Muscle of leg (tissue), 11 donors: ENCODE results near the gene ST6GALNAC3. TPM values are rescaled to one million over a fixed set of nuclear protein-coding genes. Genes with fewer than 3 reads are reported as not detected.

ENCODE experiments used
- DNase-seq: peaks from one replicate; pipeline ENCODE4 v3.0.0; 2013
- H3K27ac ChIP-seq: one replicate; pipeline ENCODE4 v1.5.1; 2013; ENCODE audit warnings: mild to moderate bottlenecking, low read length, control low read depth
- H3K27me3 ChIP-seq: one replicate; pipeline ENCODE4 v1.6.1; 2013; ENCODE audit warnings: low read length; ENCODE audit not compliant: control insufficient read depth, insufficient read depth
- H3K36me3 ChIP-seq: one replicate; pipeline ENCODE4 v1.6.1; 2013; ENCODE audit warnings: low read length; ENCODE audit not compliant: control insufficient read depth, insufficient read depth
- H3K4me1 ChIP-seq: one replicate; pipeline ENCODE4 v1.6.1; 2013; ENCODE audit warnings: low read length; ENCODE audit not compliant: control insufficient read depth, insufficient read depth
- H3K4me3 ChIP-seq: one replicate; pipeline ENCODE4 v1.5.1; 2013; ENCODE audit warnings: low read length, control low read depth
- H3K9me3 ChIP-seq: replicated peaks from 2 replicates; pipeline ENCODE4 v1.6.1; 2013; ENCODE audit warnings: low read depth, low read length; ENCODE audit not compliant: control insufficient read depth
- WGBS: methylation state at CpG from one replicate; pipeline ENCODE4 v1.1.5; 2013; ENCODE audit warnings: missing lambda C conversion rate; ENCODE audit not compliant: insufficient coverage; 5-methylcytosine and 5-hydroxymethylcytosine counted together
- polyA plus RNA-seq, 8 donors: library from polyadenylated mRNA; unstranded; fragments of 120-200 nt; gene quantifications; one replicate each; pipeline versions ENCODE4 v1.2.1 to v1.2.3, GENCODE V29; 2013; ENCODE audit warnings: inconsistent platforms in 1 of 8, low replicate concordance in 1 of 8; ENCODE audit not compliant: insufficient read length in 8 of 8, insufficient read depth in 1 of 8
- total RNA-seq: library from RNA; stranded (reverse); fragments of 120-200 nt; gene quantifications from one replicate; pipeline ENCODE4 v1.2.4, GENCODE V29; 2013

The ST6GALNAC3 gene
- total and polyA plus RNA-seq, 9 donors = 3.6 to 9.0 (median 6.4) TPM

DNA sequence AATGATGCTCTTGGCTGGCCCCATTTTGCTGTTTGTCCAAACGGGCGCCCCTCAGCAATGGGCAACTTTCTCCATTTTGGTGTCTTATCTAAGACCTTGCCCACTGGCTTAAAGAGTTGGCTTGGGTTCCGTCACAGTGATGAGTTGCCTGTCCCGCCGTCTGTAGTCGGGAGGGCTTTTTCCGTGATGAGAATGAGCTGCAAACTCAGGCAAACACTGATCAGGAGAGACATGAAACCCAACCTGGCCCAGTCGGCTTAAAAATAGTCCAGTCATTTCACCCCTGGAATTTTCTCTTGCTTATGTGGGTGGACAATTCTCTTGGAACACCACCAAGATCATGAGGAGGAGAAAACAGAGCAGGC lies 79.3 kb downstream of the ST6GALNAC3 start:
- Histone ChIP-seq H3K9me3 (no peaks in the 10 kb centered on the region), H3K4me1 (peaks cover 5% of the 10 kb centered on the region), H3K27ac (no peak overlapping the region), H3K27me3 (no peaks in the 10 kb centered on the region), H3K36me3 (no peaks in the 10 kb centered on the region), H3K4me3 (no peak overlapping the region)
- DNase-seq = no peak
- 62% methylated on average over 8 of the region's 8 CpGs for WGBS

DNA sequence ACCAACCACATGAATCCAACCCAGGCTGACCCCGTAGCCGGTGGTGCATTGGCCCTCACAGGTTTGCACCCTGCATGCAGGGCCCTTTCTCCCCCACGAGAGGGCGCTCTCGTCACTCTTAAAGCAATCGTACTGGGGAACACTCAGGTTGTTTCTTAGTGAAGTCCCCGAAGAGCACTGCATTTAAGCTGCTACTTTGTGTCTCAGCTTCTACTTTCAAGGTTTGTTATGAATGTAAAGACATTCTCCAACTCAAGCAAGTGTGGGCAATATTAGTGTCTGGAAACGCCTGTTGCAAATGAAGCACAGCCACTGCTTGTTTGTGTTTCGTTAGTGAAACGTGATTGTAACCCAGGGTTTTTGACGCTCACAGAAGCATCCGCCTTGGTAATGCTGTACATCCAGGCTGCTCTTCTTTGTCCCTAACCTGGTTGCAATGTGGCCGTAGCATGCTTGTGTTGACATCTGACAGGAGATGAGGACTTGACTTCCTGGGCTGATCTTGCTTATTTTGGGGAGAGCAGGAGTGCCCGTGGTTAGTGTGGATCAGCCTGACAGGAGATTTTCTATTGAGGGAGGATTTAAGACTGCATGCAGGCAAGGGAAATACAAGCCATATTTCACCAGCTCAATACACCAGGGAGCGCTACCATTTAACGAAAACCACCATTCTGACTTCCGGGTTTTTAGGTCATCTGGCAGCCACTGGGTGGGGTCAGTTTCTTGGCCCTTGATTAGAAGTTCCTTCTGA lies 79.8 kb downstream of the ST6GALNAC3 start:
- DNase-seq = peak; percentile 86
- no peaks in the 10 kb centered on the region for H3K36me3 ChIP-seq
- no peaks in the 10 kb centered on the region for H3K9me3 ChIP-seq
- 13% methylated on average over 13 of the region's 17 CpGs for WGBS
- H3K4me1 ChIP-seq = peaks cover 5% of the 10 kb centered on the region
- no peaks in the 10 kb centered on the region for H3K27me3 ChIP-seq
- H3K27ac ChIP-seq = no peak overlapping the region
- H3K4me3 ChIP-seq = peak overlapping the region; percentile 33

GRCh38 chr1:76156987-76157386 lies 82.4 kb downstream of the ST6GALNAC3 start:
- Histone ChIP-seq H3K4me1 (peaks cover 7% of the 10 kb centered on the region), H3K4me3 (no peak overlapping the region), H3K36me3 (no peaks in the 10 kb centered on the region), H3K27me3 (no peaks in the 10 kb centered on the region), H3K27ac (no peak overlapping the region), H3K9me3 (no peaks in the 10 kb centered on the region)
- DNase-seq = no peak
- WGBS = 48% methylated on average over 2 of the region's 4 CpGs

DNA sequence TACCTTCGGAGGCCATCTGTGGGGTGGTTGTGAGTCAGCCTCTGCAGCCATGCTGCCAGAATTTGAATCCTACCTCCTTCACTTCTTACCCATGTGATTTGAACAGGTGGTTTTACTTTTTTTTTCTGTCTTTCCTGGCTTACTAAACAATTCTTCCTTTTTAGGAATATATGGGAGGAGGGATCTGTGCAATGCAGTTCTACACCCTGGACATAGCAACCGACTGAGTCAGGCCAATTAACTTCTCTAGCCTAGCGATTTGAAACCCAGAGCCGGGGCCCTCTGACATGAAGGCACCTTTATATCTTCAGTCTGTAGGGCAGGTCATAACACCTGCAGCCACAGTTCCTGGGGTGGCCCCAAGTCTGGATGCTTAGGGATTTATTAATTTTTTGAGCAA lies 83.6 kb downstream of the ST6GALNAC3 start:
- no peak for DNase-seq
- no peaks in the 10 kb centered on the region for H3K36me3 ChIP-seq
- H3K27me3 ChIP-seq = no peaks in the 10 kb centered on the region
- peaks cover 7% of the 10 kb centered on the region for H3K4me1 ChIP-seq
- H3K9me3 ChIP-seq = no peaks in the 10 kb centered on the region
- 88% methylated on average over 2 of the region's 4 CpGs for WGBS
- H3K27ac ChIP-seq = no peak overlapping the region
- no peak overlapping the region for H3K4me3 ChIP-seq

- Histone ChIP-seq H3K36me3 (no peaks in the 10 kb centered on the region), H3K9me3 (no peaks in the 10 kb centered on the region), H3K27ac (no peak overlapping the region), H3K27me3 (no peaks in the 10 kb centered on the region), H3K4me1 (peaks cover 2% of the 10 kb centered on the region), H3K4me3 (no peak overlapping the region)
- DNase-seq = no peak
- 80% methylated on average over 3 of the region's 4 CpGs for WGBS
These were observed 85.7 kb downstream of the ST6GALNAC3 start for GRCh38 chr1:76160225-76160624.

DNA sequence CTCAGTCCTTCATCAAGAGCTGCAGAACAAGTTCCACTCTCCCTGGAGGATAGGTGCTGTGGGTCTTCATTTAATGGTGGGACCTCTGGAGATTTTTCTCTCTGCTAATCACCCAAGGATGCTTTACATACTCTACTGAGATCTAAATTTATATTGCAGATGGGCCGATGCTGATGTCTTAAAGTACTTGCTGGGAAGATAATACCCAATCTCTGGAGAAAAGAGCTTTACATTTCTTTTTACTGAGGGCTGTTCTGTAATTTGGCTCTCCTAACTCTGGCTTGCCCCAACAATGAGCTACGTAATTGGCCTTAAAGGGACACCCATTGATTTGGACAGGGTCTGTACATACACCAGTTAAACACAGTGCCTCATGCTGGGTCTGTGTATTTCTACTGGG lies 86.9 kb downstream of the ST6GALNAC3 start:
- WGBS = 50% methylated on average over 2 of the region's 2 CpGs
- Histone ChIP-seq H3K36me3 (no peaks in the 10 kb centered on the region), H3K27me3 (no peaks in the 10 kb centered on the region), H3K27ac (no peak overlapping the region), H3K4me3 (no peak overlapping the region), H3K9me3 (no peaks in the 10 kb centered on the region), H3K4me1 (peaks cover 2% of the 10 kb centered on the region)
- DNase-seq = no peak

- Histone ChIP-seq H3K27ac (no peak overlapping the region), H3K9me3 (peaks cover 1% of the 10 kb centered on the region), H3K4me1 (peaks cover 2% of the 10 kb centered on the region), H3K4me3 (no peak overlapping the region), H3K36me3 (no peaks in the 10 kb centered on the region), H3K27me3 (no peaks in the 10 kb centered on the region)
- no peak for DNase-seq
- 43% methylated on average over 2 of the region's 5 CpGs for whole genome bisulfite sequencing
These were observed 87.7 kb downstream of the ST6GALNAC3 start for GRCh38 chr1:76162254-76162653.

GRCh38 chr1:76164165-76164564 lies 89.6 kb downstream of the ST6GALNAC3 start:
- Histone ChIP-seq H3K9me3 (peaks cover 2% of the 10 kb centered on the region), H3K27me3 (no peaks in the 10 kb centered on the region), H3K27ac (no peak overlapping the region), H3K4me3 (no peak overlapping the region), H3K4me1 (peaks cover 2% of the 10 kb centered on the region), H3K36me3 (no peaks in the 10 kb centered on the region)
- no peak for DNase-seq

DNA sequence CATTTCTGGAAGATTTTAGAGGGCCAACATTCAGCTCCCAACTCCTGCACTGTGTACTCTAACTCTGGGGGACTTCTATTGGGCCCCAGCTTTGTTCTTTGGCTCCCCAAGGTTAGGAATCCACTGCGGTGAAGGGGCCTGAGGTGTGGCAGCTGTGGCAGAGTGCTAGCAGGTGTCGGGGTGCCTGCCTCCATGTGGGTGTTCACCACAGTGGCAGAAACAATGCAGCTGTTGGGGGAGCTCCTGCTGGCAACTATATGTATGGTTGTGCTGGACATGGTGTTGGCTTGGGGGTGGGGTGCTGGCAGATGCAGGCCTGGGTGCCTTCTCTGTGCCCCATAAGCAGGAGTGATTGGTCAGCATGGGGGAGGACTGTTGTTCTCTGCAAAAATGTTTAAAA lies 95.5 kb downstream of the ST6GALNAC3 start:
- H3K4me3 ChIP-seq = no peak overlapping the region
- peaks cover 2% of the 10 kb centered on the region for H3K9me3 ChIP-seq
- no peaks in the 10 kb centered on the region for H3K36me3 ChIP-seq
- DNase-seq = no peak
- no peaks in the 10 kb centered on the region for H3K27me3 ChIP-seq
- 88% methylated on average over 1 of the region's 2 CpGs for WGBS
- no peak overlapping the region for H3K27ac ChIP-seq
- H3K4me1 ChIP-seq = no peaks in the 10 kb centered on the region

- no peaks in the 10 kb centered on the region for H3K36me3 ChIP-seq
- DNase-seq = no peak
- peaks cover 2% of the 10 kb centered on the region for H3K9me3 ChIP-seq
- no peaks in the 10 kb centered on the region for H3K4me1 ChIP-seq
- no peaks in the 10 kb centered on the region for H3K27me3 ChIP-seq
- H3K4me3 ChIP-seq = no peak overlapping the region
- WGBS = no CpG with 5 or more reads among the region's 2 CpGs
- H3K27ac ChIP-seq = no peak overlapping the region
These were observed 96.0 kb downstream of the ST6GALNAC3 start for GRCh38 chr1:76170513-76170912.

- Histone ChIP-seq H3K4me3 (no peak overlapping the region), H3K27me3 (no peaks in the 10 kb centered on the region), H3K9me3 (no peaks in the 10 kb centered on the region), H3K27ac (no peak overlapping the region), H3K36me3 (no peaks in the 10 kb centered on the region), H3K4me1 (no peaks in the 10 kb centered on the region)
- no peak for DNase-seq
- 56% methylated on average over 2 of the region's 2 CpGs for WGBS
These were observed 101.5 kb downstream of the ST6GALNAC3 start for GRCh38 chr1:76176000-76176399.
